PC-9 (cell line): ENCODE data around the gene DNMT3L. TPM values are rescaled to one million over a fixed set of nuclear protein-coding genes. Genes with fewer than 3 reads are reported as not detected.

Experiments used
- BruUV-seq: library from RNA; stranded (reverse); fragments of 400-500 nt; replicated peaks from 2 replicates; lab custom pipeline; 2021; lab: Mats Ljungman, UMichigan
- CTCF ChIA-PET: fragments of 300-600 bp; sonication (Branson Sonifier 250); formaldehyde crosslinking; loops from one replicate; lab custom pipeline; 2022; ENCODE audit warnings: antibody characterized with exemption; lab: Charles Lee
- POLR2A ChIA-PET: fragments of 300-600 bp; sonication (Branson Sonifier 250); formaldehyde crosslinking; loops from one replicate; lab custom pipeline; 2022; ENCODE audit warnings: antibody characterized with exemption; ENCODE audit not compliant: unreplicated experiment; lab: Charles Lee
- DNase-seq, 2 experiments: peaks; one replicate each; pipeline versions ENCODE4 v3.0.0 to v3.0.0-alpha.2; 2015 to 2022; ENCODE audit warnings: mixed read lengths in 1 of 2
- H2AFZ ChIP-seq: fragments of 200-600 bp; sonication (generic); 2 replicates; pipeline ENCODE4 v1.8.1; 2017; ENCODE audit warnings: antibody characterized with exemption
- H3F3A ChIP-seq: fragments of 200-600 bp; sonication (generic); 2 replicates; pipeline ENCODE4 v1.8.1; 2017; ENCODE audit warnings: antibody characterized with exemption, mild to moderate bottlenecking, low read depth; ENCODE audit not compliant: insufficient read depth
- H3K27ac ChIP-seq: fragments of 200-600 bp; sonication (generic); 2 replicates; pipeline ENCODE4 v1.6.1; 2016; ENCODE audit warnings: mixed run types
- H3K27me3 ChIP-seq: fragments of 200-600 bp; sonication (generic); 2 replicates; pipeline ENCODE4 v1.6.1; 2016; ENCODE audit warnings: low read depth, mixed run types; ENCODE audit not compliant: insufficient read depth
- H3K36me3 ChIP-seq: fragments of 200-600 bp; sonication (generic); 2 replicates; pipeline ENCODE4 v1.6.1; 2016; ENCODE audit warnings: low read depth, mixed run types
- H3K4me1 ChIP-seq: fragments of 200-600 bp; sonication (generic); replicated peaks from 2 replicates; pipeline ENCODE4 v1.6.1; 2016; ENCODE audit warnings: mixed run types; ENCODE audit not compliant: insufficient read depth
- H3K4me2 ChIP-seq: fragments of 200-600 bp; sonication (generic); 2 replicates; pipeline ENCODE4 v1.6.1; 2017; ENCODE audit warnings: mixed run types
- H3K4me3 ChIP-seq: fragments of 200-600 bp; sonication (generic); 2 replicates; pipeline ENCODE4 v1.6.1; 2016; ENCODE audit warnings: mixed run types
- H3K79me2 ChIP-seq: fragments of 200-600 bp; sonication (generic); 2 replicates; pipeline ENCODE4 v1.6.1; 2017; ENCODE audit warnings: low read depth, mixed run types
- H3K9me2 ChIP-seq: fragments of 200-600 bp; sonication (generic); 2 replicates; pipeline ENCODE4 v1.8.1; 2017; ENCODE audit warnings: mild to moderate bottlenecking; ENCODE audit not compliant: insufficient read depth
- H3K9me3 ChIP-seq: fragments of 200-600 bp; sonication (generic); 2 replicates; pipeline ENCODE4 v1.8.1; 2016; ENCODE audit warnings: low read depth; ENCODE audit not compliant: insufficient read depth
- H4K20me1 ChIP-seq: fragments of 200-600 bp; sonication (generic); 2 replicates; pipeline ENCODE4 v1.8.1; 2017; ENCODE audit not compliant: insufficient read depth
- EZH2 ChIP-seq: fragments of 200-600 bp; sonication (generic); IDR thresholded peaks from 2 replicates; pipeline ENCODE4 v1.8.0; 2017; ENCODE audit warnings: antibody characterized with exemption, low read depth
- intact Hi-C: fragments of 100-400 bp; cut with micrococcal nuclease; formaldehyde crosslinking; loops from one replicate; pipeline ENCODE4 v1.10.0; 2022; ENCODE audit not compliant: unreplicated experiment
- total RNA-seq: library from RNA; stranded (reverse); gene quantifications from 2 replicates; pipeline ENCODE4 v1.2.3, GENCODE V29; 2021
- TF ChIP-seq, protein P1 (sequence below): fragments of 200-600 bp; sonication (generic); conservative IDR thresholded peaks from 2 replicates; pipeline ENCODE4 v1.6.1; 2017; ENCODE audit warnings: mixed run types, antibody characterized with exemption, mild to moderate bottlenecking, moderate library complexity

The DNMT3L gene
- total RNA-seq, 1 experiment from 2014 or later, result not detected

DNA sequence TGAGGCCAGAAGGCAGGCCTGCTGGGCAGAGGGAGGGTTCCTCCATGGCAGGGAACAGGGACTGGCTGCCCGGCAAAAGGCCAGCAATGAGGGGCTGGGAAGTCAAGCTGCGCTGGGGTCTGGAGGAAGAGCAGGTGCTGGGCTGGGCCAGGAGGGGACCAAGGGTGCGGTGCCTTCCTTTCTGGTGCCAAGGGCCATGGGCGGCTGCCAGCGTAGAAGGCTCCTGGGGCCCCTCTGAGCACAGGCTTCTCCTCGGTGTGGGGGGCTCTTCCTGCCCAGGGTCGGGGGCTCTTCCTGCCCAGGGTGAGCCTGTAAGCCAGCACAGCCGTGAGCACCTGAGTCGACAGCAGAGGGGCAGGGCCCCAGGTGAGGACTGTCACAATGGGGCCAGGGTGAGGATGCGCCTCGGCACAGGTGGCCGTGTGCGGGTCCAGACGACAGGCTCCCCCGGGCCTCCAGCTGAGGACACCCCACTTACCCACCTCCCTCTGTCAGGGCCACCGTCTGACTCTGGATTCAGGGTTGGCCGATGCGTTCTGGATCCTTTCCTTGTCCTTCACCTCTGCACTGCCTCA is 10.7 kb upstream of the DNMT3L start:
- 0 out of 2 replicates have a peak, but pooled peaks cover 3% of the 10 kb centered on the region for H3F3A ChIP-seq
- no peaks in the 10 kb centered on the region for H3K9me2 ChIP-seq
- H4K20me1 ChIP-seq, result no peaks in the 10 kb centered on the region
- H3K9me3 ChIP-seq, result no peaks in the 10 kb centered on the region
- no peaks in the 10 kb centered on the region for H3K36me3 ChIP-seq
- no TSS peak for BruUV-seq
- no peak for DNase-seq
- no peak overlapping the region for H3K4me3 ChIP-seq
- ChIA-PET POLR2A (no interaction called here), CTCF (no interaction called here)
- TF ChIP-seq EZH2, result no peak
- TF ChIP-seq, protein P1, sequence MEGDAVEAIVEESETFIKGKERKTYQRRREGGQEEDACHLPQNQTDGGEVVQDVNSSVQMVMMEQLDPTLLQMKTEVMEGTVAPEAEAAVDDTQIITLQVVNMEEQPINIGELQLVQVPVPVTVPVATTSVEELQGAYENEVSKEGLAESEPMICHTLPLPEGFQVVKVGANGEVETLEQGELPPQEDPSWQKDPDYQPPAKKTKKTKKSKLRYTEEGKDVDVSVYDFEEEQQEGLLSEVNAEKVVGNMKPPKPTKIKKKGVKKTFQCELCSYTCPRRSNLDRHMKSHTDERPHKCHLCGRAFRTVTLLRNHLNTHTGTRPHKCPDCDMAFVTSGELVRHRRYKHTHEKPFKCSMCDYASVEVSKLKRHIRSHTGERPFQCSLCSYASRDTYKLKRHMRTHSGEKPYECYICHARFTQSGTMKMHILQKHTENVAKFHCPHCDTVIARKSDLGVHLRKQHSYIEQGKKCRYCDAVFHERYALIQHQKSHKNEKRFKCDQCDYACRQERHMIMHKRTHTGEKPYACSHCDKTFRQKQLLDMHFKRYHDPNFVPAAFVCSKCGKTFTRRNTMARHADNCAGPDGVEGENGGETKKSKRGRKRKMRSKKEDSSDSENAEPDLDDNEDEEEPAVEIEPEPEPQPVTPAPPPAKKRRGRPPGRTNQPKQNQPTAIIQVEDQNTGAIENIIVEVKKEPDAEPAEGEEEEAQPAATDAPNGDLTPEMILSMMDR, result no peak
- H3K4me2 ChIP-seq, result no peak overlapping the region
- H3K27me3 ChIP-seq, result no peaks in the 10 kb centered on the region
- H2AFZ ChIP-seq, result no peak overlapping the region
- no peaks in the 10 kb centered on the region for H3K4me1 ChIP-seq
- no peaks in the 10 kb centered on the region for H3K79me2 ChIP-seq
- no peak overlapping the region for H3K27ac ChIP-seq
- intact Hi-C loops, result no loop called here

DNA sequence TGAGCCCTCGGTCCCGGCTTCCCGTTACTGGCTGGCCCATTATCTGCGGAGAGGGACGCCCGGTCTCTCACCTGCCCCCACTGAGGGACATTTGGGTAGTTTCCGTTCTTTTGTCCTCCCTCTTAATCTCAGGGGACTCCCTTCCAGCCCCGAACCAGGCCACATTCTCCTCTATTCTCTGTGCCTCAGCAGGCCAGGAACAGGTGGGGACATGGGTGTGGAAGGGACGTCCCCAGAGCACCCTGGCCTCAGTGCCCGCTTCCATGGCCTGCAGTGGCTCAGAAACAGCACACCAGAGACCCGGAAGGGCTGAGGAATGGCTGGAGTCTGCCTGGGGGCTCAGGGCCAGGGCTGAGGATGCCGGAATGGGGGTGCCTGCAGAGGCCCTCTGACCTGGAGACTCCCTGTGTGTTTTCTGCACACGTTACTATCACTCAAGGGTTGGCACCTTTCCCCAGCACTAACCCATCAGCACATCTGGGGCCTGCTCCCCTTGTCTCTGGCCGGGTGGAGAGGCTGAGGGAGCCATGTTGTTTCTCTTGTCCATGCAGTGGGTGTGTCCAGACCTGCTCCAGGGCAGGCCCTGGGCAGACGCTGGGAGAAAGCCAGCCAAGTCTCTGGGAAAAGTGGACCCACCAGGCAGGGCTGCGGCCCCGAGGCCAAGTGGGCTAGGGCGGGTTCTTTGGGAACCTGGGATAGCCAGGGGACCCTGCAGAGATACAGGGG is 10.0 kb upstream of the DNMT3L start:
- Histone ChIP-seq H3K4me2 (no peak overlapping the region), H3K9me2 (no peaks in the 10 kb centered on the region), H3K27me3 (no peaks in the 10 kb centered on the region), H3K27ac (no peak overlapping the region), H3K9me3 (no peaks in the 10 kb centered on the region), H4K20me1 (no peaks in the 10 kb centered on the region), H3K4me1 (no peaks in the 10 kb centered on the region), H3K4me3 (no peak overlapping the region), H2AFZ (no peak overlapping the region), H3K79me2 (no peaks in the 10 kb centered on the region), H3F3A (0 out of 2 replicates have a peak, but pooled peaks cover 3% of the 10 kb centered on the region), H3K36me3 (no peaks in the 10 kb centered on the region)
- no peak for DNase-seq
- CTCF ChIA-PET, result no interaction called here
- no peak for TF ChIP-seq EZH2
- TF ChIP-seq, protein P1, result no peak
- POLR2A ChIA-PET, result no interaction called here
- intact Hi-C loops, result no loop called here
- BruUV-seq, result no TSS peak

DNA sequence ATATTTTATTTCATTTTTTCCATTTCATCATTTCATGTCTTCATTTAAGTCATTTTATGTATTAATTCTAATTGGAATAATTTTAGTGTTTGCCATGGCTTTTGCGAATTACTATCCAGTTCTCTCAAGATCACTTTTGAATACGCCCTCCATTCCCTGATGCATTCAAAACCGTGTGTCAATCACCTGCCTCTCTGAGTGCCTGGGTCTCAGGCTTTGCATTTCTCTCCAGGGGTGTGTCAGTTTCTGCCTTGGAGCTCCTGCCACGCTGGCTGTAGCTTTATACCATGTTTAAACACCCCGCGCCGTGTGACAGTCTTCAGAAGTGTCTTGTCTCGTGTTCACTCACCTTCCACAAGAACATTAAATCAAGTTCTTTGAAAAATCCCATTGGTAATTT is 7.4 kb upstream of the DNMT3L start:
- intact Hi-C loops, result no loop called here
- H3K4me1 ChIP-seq, result no peaks in the 10 kb centered on the region
- no peaks in the 10 kb centered on the region for H3K36me3 ChIP-seq
- CTCF ChIA-PET, result no interaction called here
- H2AFZ ChIP-seq, result no peak overlapping the region
- POLR2A ChIA-PET, result no interaction called here
- no peaks in the 10 kb centered on the region for H3K9me2 ChIP-seq
- BruUV-seq, result no TSS peak
- no peak overlapping the region for H3K4me3 ChIP-seq
- H3F3A ChIP-seq, result no peaks in the 10 kb centered on the region
- no peak overlapping the region for H3K27ac ChIP-seq
- H3K27me3 ChIP-seq, result no peaks in the 10 kb centered on the region
- no peak for TF ChIP-seq EZH2
- TF ChIP-seq, protein P1, result no peak
- DNase-seq, result no peak
- no peaks in the 10 kb centered on the region for H4K20me1 ChIP-seq
- no peak overlapping the region for H3K4me2 ChIP-seq
- no peaks in the 10 kb centered on the region for H3K79me2 ChIP-seq
- H3K9me3 ChIP-seq, result no peaks in the 10 kb centered on the region
